ENCODE data around the gene STK32B.

STK32B gene

GRCh38 chr4:5307928-5308327, 256.6 kb downstream of the STK32B start:
- DNase-seq = no peak
- Histone ChIP-seq H2AK5ac (ENCODE audit: low read length) (no peak overlapping the region), H2AFZ (ENCODE audit: insufficient read depth, low read length, poor library complexity) (no peak overlapping the region), H4K8ac (ENCODE audit: low read depth, low read length) (no peak overlapping the region), H3K79me2 (ENCODE audit: control insufficient read depth, insufficient read depth, low read length, poor library complexity) (no peaks in the 10 kb centered on the region), H3K36me3 (ENCODE audit: control insufficient read depth in 1 of 2, insufficient read depth in 2 of 2, low read length in 2 of 2) (no peaks in the 10 kb centered on the region), H3K14ac (ENCODE audit: low read length) (no peak overlapping the region), H3K79me1 (ENCODE audit: low read length) (no peaks in the 10 kb centered on the region), H3K18ac (ENCODE audit: low read length) (no peak overlapping the region), H3K9me3 (ENCODE audit: insufficient read depth, low read depth, low read length) (no peaks in the 10 kb centered on the region), H3K4me2 (ENCODE audit: low read length) (no peak overlapping the region), H2BK120ac (ENCODE audit: insufficient read depth, low read length, poor library complexity) (no peak overlapping the region), H3K4me3 (ENCODE audit: low read depth, low read length) (no peak overlapping the region), H3K4ac (ENCODE audit: low read depth, low read length) (no peak overlapping the region), H2BK5ac (ENCODE audit: low read depth, low read length, poor library complexity) (no peak overlapping the region), H3K4me1 (ENCODE audit: control insufficient read depth in 1 of 2, insufficient read depth in 2 of 2, low read length in 2 of 2) (no peaks in the 10 kb centered on the region), H3K23ac (ENCODE audit: low read length) (no peak overlapping the region), H3K9ac (ENCODE audit: low read length) (no peak overlapping the region), H4K91ac (ENCODE audit: low read depth, low read length) (no peak overlapping the region), H4K12ac (ENCODE audit: low read depth, low read length) (no peak overlapping the region), H3K27ac (ENCODE audit: low read depth, low read length) (no peak overlapping the region), H3K27me3 (ENCODE audit: insufficient read depth, low read length) (no peaks in the 10 kb centered on the region), H2BK12ac (ENCODE audit: low read length) (no peak overlapping the region)
- no CpG with 5 or more reads among the region's 3 CpGs for WGBS (ENCODE audit: extremely low coverage, insufficient coverage, insufficient read length)

- H3K27me3 ChIP-seq (ENCODE audit: insufficient read depth, low read length) = no peaks in the 10 kb centered on the region
- H3K79me2 ChIP-seq (ENCODE audit: control insufficient read depth, insufficient read depth, low read length, poor library complexity) = no peaks in the 10 kb centered on the region
- no peak overlapping the region for H3K4me2 ChIP-seq (ENCODE audit: low read length)
- no peaks in the 10 kb centered on the region for H3K79me1 ChIP-seq (ENCODE audit: low read length)
- H3K4me3 ChIP-seq (ENCODE audit: low read depth, low read length) = no peak overlapping the region
- H3K18ac ChIP-seq (ENCODE audit: low read length) = no peak overlapping the region
- DNase-seq = no peak
- no CpG with 5 or more reads among the region's 2 CpGs for WGBS (ENCODE audit: extremely low coverage, insufficient coverage, insufficient read length)
- no peak overlapping the region for H2BK5ac ChIP-seq (ENCODE audit: low read depth, low read length, poor library complexity)
- H3K27ac ChIP-seq (ENCODE audit: low read depth, low read length) = no peak overlapping the region
- H3K4me1 ChIP-seq (ENCODE audit: control insufficient read depth in 1 of 2, insufficient read depth in 2 of 2, low read length in 2 of 2) = no peaks in the 10 kb centered on the region
- no peak overlapping the region for H3K9ac ChIP-seq (ENCODE audit: low read length)
- H2BK120ac ChIP-seq (ENCODE audit: insufficient read depth, low read length, poor library complexity) = no peak overlapping the region
- no peak overlapping the region for H3K4ac ChIP-seq (ENCODE audit: low read depth, low read length)
- no peak overlapping the region for H3K14ac ChIP-seq (ENCODE audit: low read length)
- no peak overlapping the region for H4K12ac ChIP-seq (ENCODE audit: low read depth, low read length)
- H3K9me3 ChIP-seq (ENCODE audit: insufficient read depth, low read depth, low read length) = peaks cover 6% of the 10 kb centered on the region
- no peaks in the 10 kb centered on the region for H3K36me3 ChIP-seq (ENCODE audit: control insufficient read depth in 1 of 2, insufficient read depth in 2 of 2, low read length in 2 of 2)
- no peak overlapping the region for H2BK12ac ChIP-seq (ENCODE audit: low read length)
- H2AFZ ChIP-seq (ENCODE audit: insufficient read depth, low read length, poor library complexity) = no peak overlapping the region
- no peak overlapping the region for H3K23ac ChIP-seq (ENCODE audit: low read length)
- no peak overlapping the region for H4K91ac ChIP-seq (ENCODE audit: low read depth, low read length)
- H2AK5ac ChIP-seq (ENCODE audit: low read length) = no peak overlapping the region
- H4K8ac ChIP-seq (ENCODE audit: low read depth, low read length) = no peak overlapping the region
These were observed 271.0 kb downstream of the STK32B start for GRCh38 chr4:5322321-5322720.

GRCh38 chr4:5330339-5330989, 279.2 kb downstream of the STK32B start:
- no peak for DNase-seq
- H3K4me3 ChIP-seq (ENCODE audit: low read depth, low read length) = no peak overlapping the region
- H3K36me3 ChIP-seq (ENCODE audit: control insufficient read depth in 1 of 2, insufficient read depth in 2 of 2, low read length in 2 of 2) = no peaks in the 10 kb centered on the region
- no peak overlapping the region for H4K8ac ChIP-seq (ENCODE audit: low read depth, low read length)
- H3K79me1 ChIP-seq (ENCODE audit: low read length) = no peaks in the 10 kb centered on the region
- no peaks in the 10 kb centered on the region for H3K79me2 ChIP-seq (ENCODE audit: control insufficient read depth, insufficient read depth, low read length, poor library complexity)
- WGBS (ENCODE audit: extremely low coverage, insufficient coverage, insufficient read length) = no CpG with 5 or more reads among the region's 3 CpGs
- H2BK12ac ChIP-seq (ENCODE audit: low read length) = no peak overlapping the region
- no peak overlapping the region for H3K4me2 ChIP-seq (ENCODE audit: low read length)
- H3K18ac ChIP-seq (ENCODE audit: low read length) = no peak overlapping the region
- H3K27ac ChIP-seq (ENCODE audit: low read depth, low read length) = no peak overlapping the region
- H3K14ac ChIP-seq (ENCODE audit: low read length) = no peak overlapping the region
- H2BK120ac ChIP-seq (ENCODE audit: insufficient read depth, low read length, poor library complexity) = no peak overlapping the region
- H2AK5ac ChIP-seq (ENCODE audit: low read length) = no peak overlapping the region
- H4K91ac ChIP-seq (ENCODE audit: low read depth, low read length) = no peak overlapping the region
- no peak overlapping the region for H3K4ac ChIP-seq (ENCODE audit: low read depth, low read length)
- H3K9ac ChIP-seq (ENCODE audit: low read length) = no peak overlapping the region
- H2BK5ac ChIP-seq (ENCODE audit: low read depth, low read length, poor library complexity) = no peak overlapping the region
- H3K9me3 ChIP-seq (ENCODE audit: insufficient read depth, low read depth, low read length) = peaks cover 7% of the 10 kb centered on the region
- H2AFZ ChIP-seq (ENCODE audit: insufficient read depth, low read length, poor library complexity) = no peak overlapping the region
- H4K12ac ChIP-seq (ENCODE audit: low read depth, low read length) = no peak overlapping the region
- no peaks in the 10 kb centered on the region for H3K4me1 ChIP-seq (ENCODE audit: control insufficient read depth in 1 of 2, insufficient read depth in 2 of 2, low read length in 2 of 2)
- no peaks in the 10 kb centered on the region for H3K27me3 ChIP-seq (ENCODE audit: insufficient read depth, low read length)
- H3K23ac ChIP-seq (ENCODE audit: low read length) = no peak overlapping the region

GRCh38 chr4:5337731-5338130, 286.5 kb downstream of the STK32B start:
- no peak overlapping the region for H2BK5ac ChIP-seq (ENCODE audit: low read depth, low read length, poor library complexity)
- H3K4me3 ChIP-seq (ENCODE audit: low read depth, low read length) = no peak overlapping the region

More at GRCh38 chr4:5337731-5338130, 286.5 kb downstream of the STK32B start:
- Histone ChIP-seq H3K27me3 (ENCODE audit: insufficient read depth, low read length) (no peaks in the 10 kb centered on the region), H3K14ac (ENCODE audit: low read length) (no peak overlapping the region), H3K23ac (ENCODE audit: low read length) (no peak overlapping the region), H2AK5ac (ENCODE audit: low read length) (no peak overlapping the region), H2BK120ac (ENCODE audit: insufficient read depth, low read length, poor library complexity) (no peak overlapping the region), H4K8ac (ENCODE audit: low read depth, low read length) (no peak overlapping the region), H3K79me2 (ENCODE audit: control insufficient read depth, insufficient read depth, low read length, poor library complexity) (no peaks in the 10 kb centered on the region), H3K4me1 (ENCODE audit: control insufficient read depth in 1 of 2, insufficient read depth in 2 of 2, low read length in 2 of 2) (no peaks in the 10 kb centered on the region), H4K91ac (ENCODE audit: low read depth, low read length) (no peak overlapping the region), H3K4me2 (ENCODE audit: low read length) (no peak overlapping the region), H3K4ac (ENCODE audit: low read depth, low read length) (no peak overlapping the region), H2AFZ (ENCODE audit: insufficient read depth, low read length, poor library complexity) (no peak overlapping the region), H3K9ac (ENCODE audit: low read length) (no peak overlapping the region), H3K36me3 (ENCODE audit: control insufficient read depth in 1 of 2, insufficient read depth in 2 of 2, low read length in 2 of 2) (no peaks in the 10 kb centered on the region), H2BK12ac (ENCODE audit: low read length) (no peak overlapping the region), H3K18ac (ENCODE audit: low read length) (no peak overlapping the region), H4K12ac (ENCODE audit: low read depth, low read length) (no peak overlapping the region), H3K9me3 (ENCODE audit: insufficient read depth, low read depth, low read length) (peaks cover 1% of the 10 kb centered on the region), H3K79me1 (ENCODE audit: low read length) (no peaks in the 10 kb centered on the region), H3K27ac (ENCODE audit: low read depth, low read length) (no peak overlapping the region)
- DNase-seq = no peak
- WGBS (ENCODE audit: extremely low coverage, insufficient coverage, insufficient read length) = no CpG with 5 or more reads among the region's 2 CpGs
